ENCODE results near the gene CNR2.

Gene CNR2

DNA sequence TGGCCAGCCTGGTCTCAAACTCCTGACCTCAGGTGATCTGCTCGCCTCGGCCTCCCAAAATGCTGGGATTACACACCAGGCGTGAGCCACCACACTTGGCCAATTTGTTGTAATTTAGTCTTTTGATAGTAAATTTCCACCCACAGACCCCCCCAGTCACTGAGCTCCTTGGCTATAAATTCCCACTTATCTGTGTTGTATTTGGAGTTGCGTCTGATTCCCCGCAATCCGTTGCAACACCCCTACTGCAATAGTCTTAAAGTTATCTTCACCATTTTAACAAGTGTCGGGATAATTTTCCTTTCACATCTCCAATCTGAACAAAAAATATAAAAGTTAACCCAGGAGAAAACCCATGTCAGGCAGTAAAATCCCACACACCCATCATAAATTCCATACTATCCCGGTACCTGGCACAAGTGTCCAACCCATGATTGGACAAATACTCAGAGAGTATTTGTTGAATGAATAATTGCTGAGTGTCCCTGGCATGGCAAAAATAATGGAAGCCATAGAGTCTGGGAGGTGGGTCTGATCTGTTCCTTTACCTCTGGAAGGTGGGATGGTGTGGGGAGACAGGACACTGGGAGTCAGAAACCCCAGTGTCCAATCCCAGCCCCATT, 9.3 kb upstream of the CNR2 start:
- Histone ChIP-seq H4K8ac (ENCODE audit: low read depth, low read length) (no peak overlapping the region), H3K9ac (ENCODE audit: low read length) (no peak overlapping the region), H4K5ac (ENCODE audit: low read length) (no peak overlapping the region), H3K4me3 (ENCODE audit: low read length) (no peak overlapping the region), H3K4ac (ENCODE audit: low read depth, low read length) (no peak overlapping the region), H3K4me2 (ENCODE audit: low read length) (no peak overlapping the region), H2BK15ac (replicated peaks; ENCODE audit: low read depth) (no peak overlapping the region), H3K79me1 (ENCODE audit: low read length) (no peaks in the 10 kb centered on the region), H2BK120ac (ENCODE audit: low read depth, low read length) (no peak overlapping the region), H3K18ac (ENCODE audit: low read length) (no peak overlapping the region), H2AK5ac (ENCODE audit: low read length) (no peak overlapping the region), H3K4me1 (ENCODE audit: control insufficient read depth, low read depth, low read length) (no peaks in the 10 kb centered on the region), H3K27ac (ENCODE audit: low read depth, low read length) (no peak overlapping the region), H3K27me3 (ENCODE audit: insufficient read depth, low read length, poor library complexity) (no peaks in the 10 kb centered on the region), H3K36me3 (ENCODE audit: control insufficient read depth, insufficient read depth, low read length) (no peaks in the 10 kb centered on the region), H3K79me2 (ENCODE audit: control insufficient read depth, insufficient read depth, low read length) (no peaks in the 10 kb centered on the region), H2BK5ac (ENCODE audit: low read length) (no peak overlapping the region), H3K23ac (ENCODE audit: low read length) (no peak overlapping the region), H3K56ac (ENCODE audit: low read length) (no peak overlapping the region)
- WGBS (ENCODE audit: extremely low coverage, insufficient coverage, low lambda C conversion rate), result no CpG with 5 or more reads among the region's 8 CpGs
- no peak for DNase-seq

GRCh38 chr1:23916209-23917131, 3.3 kb upstream of the CNR2 start:
- no peak overlapping the region for H3K9ac ChIP-seq (ENCODE audit: low read length)
- no peaks in the 10 kb centered on the region for H3K79me2 ChIP-seq (ENCODE audit: control insufficient read depth, insufficient read depth, low read length)
- WGBS (ENCODE audit: extremely low coverage, insufficient coverage, low lambda C conversion rate), result no CpG with 5 or more reads among the region's 12 CpGs
- H3K4ac ChIP-seq (ENCODE audit: low read depth, low read length), result no peak overlapping the region
- H3K4me2 ChIP-seq (ENCODE audit: low read length), result no peak overlapping the region
- no peak overlapping the region for H3K56ac ChIP-seq (ENCODE audit: low read length)
- no peak overlapping the region for H3K4me3 ChIP-seq (ENCODE audit: low read length)
- H3K36me3 ChIP-seq (ENCODE audit: control insufficient read depth, insufficient read depth, low read length), result no peaks in the 10 kb centered on the region
- H3K27ac ChIP-seq (ENCODE audit: low read depth, low read length), result no peak overlapping the region
- no peak overlapping the region for H2AK5ac ChIP-seq (ENCODE audit: low read length)
- DNase-seq, result peak; percentile 93
- no peak overlapping the region for H2BK5ac ChIP-seq (ENCODE audit: low read length)
- H4K8ac ChIP-seq (ENCODE audit: low read depth, low read length), result no peak overlapping the region
- no peak overlapping the region for H3K18ac ChIP-seq (ENCODE audit: low read length)
- no peak overlapping the region for H2BK120ac ChIP-seq (ENCODE audit: low read depth, low read length)
- no peak overlapping the region for H3K23ac ChIP-seq (ENCODE audit: low read length)
- no peak overlapping the region for H2BK15ac ChIP-seq (replicated peaks; ENCODE audit: low read depth)
- no peaks in the 10 kb centered on the region for H3K4me1 ChIP-seq (ENCODE audit: control insufficient read depth, low read depth, low read length)
- no peaks in the 10 kb centered on the region for H3K79me1 ChIP-seq (ENCODE audit: low read length)
- H3K27me3 ChIP-seq (ENCODE audit: insufficient read depth, low read length, poor library complexity), result no peaks in the 10 kb centered on the region
- peak overlapping the region; percentile 56 for H4K5ac ChIP-seq (ENCODE audit: low read length)

DNA sequence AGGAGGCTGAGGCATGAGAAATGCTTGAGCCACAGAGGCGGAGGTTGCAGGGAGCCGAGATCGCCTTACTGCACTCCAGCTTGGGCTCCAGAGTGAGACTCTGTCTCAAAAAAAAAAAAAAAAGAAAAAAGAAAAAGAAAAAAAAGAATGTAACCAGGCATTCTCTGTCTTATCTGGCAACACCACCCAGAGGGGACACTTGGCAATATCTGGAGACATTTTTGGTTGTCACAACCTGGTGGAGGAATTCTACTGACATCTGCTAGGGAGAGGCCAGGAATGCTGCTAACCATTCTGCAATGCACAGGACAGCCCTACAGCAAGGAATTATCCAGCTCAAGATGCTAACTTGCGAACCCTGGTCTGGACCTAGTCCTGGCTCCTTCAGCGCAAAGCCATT, 2.3 kb upstream of the CNR2 start:
- Histone ChIP-seq H4K5ac (ENCODE audit: low read length) (no peak overlapping the region), H3K4me3 (ENCODE audit: low read length) (no peak overlapping the region), H3K27me3 (ENCODE audit: insufficient read depth, low read length, poor library complexity) (no peaks in the 10 kb centered on the region), H3K4ac (ENCODE audit: low read depth, low read length) (no peak overlapping the region), H3K27ac (ENCODE audit: low read depth, low read length) (no peak overlapping the region), H3K56ac (ENCODE audit: low read length) (no peak overlapping the region), H2BK15ac (replicated peaks; ENCODE audit: low read depth) (no peak overlapping the region), H3K4me1 (ENCODE audit: control insufficient read depth, low read depth, low read length) (no peaks in the 10 kb centered on the region), H3K4me2 (ENCODE audit: low read length) (no peak overlapping the region), H3K79me2 (ENCODE audit: control insufficient read depth, insufficient read depth, low read length) (no peaks in the 10 kb centered on the region), H3K18ac (ENCODE audit: low read length) (no peak overlapping the region), H2BK5ac (ENCODE audit: low read length) (no peak overlapping the region), H4K8ac (ENCODE audit: low read depth, low read length) (no peak overlapping the region), H2BK120ac (ENCODE audit: low read depth, low read length) (no peak overlapping the region), H3K9ac (ENCODE audit: low read length) (no peak overlapping the region), H2AK5ac (ENCODE audit: low read length) (no peak overlapping the region), H3K79me1 (ENCODE audit: low read length) (no peaks in the 10 kb centered on the region), H3K36me3 (ENCODE audit: control insufficient read depth, insufficient read depth, low read length) (no peaks in the 10 kb centered on the region), H3K23ac (ENCODE audit: low read length) (no peak overlapping the region)
- WGBS (ENCODE audit: extremely low coverage, insufficient coverage, low lambda C conversion rate), result no CpG with 5 or more reads among the region's 5 CpGs
- no peak for DNase-seq

DNA sequence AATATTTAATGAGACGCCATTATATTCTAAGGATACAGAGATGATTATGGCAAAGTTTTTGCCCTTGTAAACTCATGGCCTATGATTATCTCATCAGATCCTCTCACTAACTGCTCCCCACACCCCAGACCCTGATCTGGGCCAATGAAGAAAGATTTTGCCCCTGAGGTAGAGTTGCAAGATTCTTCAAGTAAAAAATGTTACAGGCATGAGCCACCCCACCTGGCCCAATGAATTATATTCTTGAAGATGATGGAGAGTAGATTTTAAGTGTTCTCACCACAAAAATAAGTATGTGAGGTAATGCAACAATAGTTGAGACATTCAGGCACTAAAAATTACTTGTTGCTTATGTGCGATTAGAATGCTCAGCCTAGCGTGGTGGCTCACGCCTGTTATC, 1.8 kb upstream of the CNR2 start:
- DNase-seq, result no peak
- H3K4me3 ChIP-seq (ENCODE audit: low read length), result no peak overlapping the region
- no peak overlapping the region for H3K27ac ChIP-seq (ENCODE audit: low read depth, low read length)
- no CpG with 5 or more reads among the region's 4 CpGs for WGBS (ENCODE audit: extremely low coverage, insufficient coverage, low lambda C conversion rate)
- H2BK120ac ChIP-seq (ENCODE audit: low read depth, low read length), result no peak overlapping the region
- no peak overlapping the region for H3K56ac ChIP-seq (ENCODE audit: low read length)
- H3K79me1 ChIP-seq (ENCODE audit: low read length), result no peaks in the 10 kb centered on the region
- H3K27me3 ChIP-seq (ENCODE audit: insufficient read depth, low read length, poor library complexity), result no peaks in the 10 kb centered on the region
- no peak overlapping the region for H3K23ac ChIP-seq (ENCODE audit: low read length)
- no peak overlapping the region for H4K5ac ChIP-seq (ENCODE audit: low read length)
- H3K4ac ChIP-seq (ENCODE audit: low read depth, low read length), result no peak overlapping the region
- no peak overlapping the region for H3K4me2 ChIP-seq (ENCODE audit: low read length)
- H3K79me2 ChIP-seq (ENCODE audit: control insufficient read depth, insufficient read depth, low read length), result no peaks in the 10 kb centered on the region
- no peak overlapping the region for H4K8ac ChIP-seq (ENCODE audit: low read depth, low read length)
- H2BK15ac ChIP-seq (replicated peaks; ENCODE audit: low read depth), result no peak overlapping the region
- no peak overlapping the region for H3K18ac ChIP-seq (ENCODE audit: low read length)
- no peak overlapping the region for H2AK5ac ChIP-seq (ENCODE audit: low read length)
- no peaks in the 10 kb centered on the region for H3K4me1 ChIP-seq (ENCODE audit: control insufficient read depth, low read depth, low read length)
- no peaks in the 10 kb centered on the region for H3K36me3 ChIP-seq (ENCODE audit: control insufficient read depth, insufficient read depth, low read length)
- H2BK5ac ChIP-seq (ENCODE audit: low read length), result no peak overlapping the region
- H3K9ac ChIP-seq (ENCODE audit: low read length), result no peak overlapping the region

GRCh38 chr1:23911921-23912320, 1.2 kb downstream of the CNR2 start:
- no peaks in the 10 kb centered on the region for H3K36me3 ChIP-seq (ENCODE audit: control insufficient read depth, insufficient read depth, low read length)
- H3K4ac ChIP-seq (ENCODE audit: low read depth, low read length), result no peak overlapping the region
- no peak overlapping the region for H2BK15ac ChIP-seq (replicated peaks; ENCODE audit: low read depth)
- no peaks in the 10 kb centered on the region for H3K4me1 ChIP-seq (ENCODE audit: control insufficient read depth, low read depth, low read length)
- no peak overlapping the region for H2BK5ac ChIP-seq (ENCODE audit: low read length)
- H3K4me2 ChIP-seq (ENCODE audit: low read length), result no peak overlapping the region
- H3K79me1 ChIP-seq (ENCODE audit: low read length), result no peaks in the 10 kb centered on the region
- H3K27ac ChIP-seq (ENCODE audit: low read depth, low read length), result no peak overlapping the region
- H3K4me3 ChIP-seq (ENCODE audit: low read length), result no peak overlapping the region
- H3K18ac ChIP-seq (ENCODE audit: low read length), result no peak overlapping the region
- H4K8ac ChIP-seq (ENCODE audit: low read depth, low read length), result no peak overlapping the region
- H3K9ac ChIP-seq (ENCODE audit: low read length), result no peak overlapping the region
- WGBS (ENCODE audit: extremely low coverage, insufficient coverage, low lambda C conversion rate), result no CpG with 5 or more reads among the region's 8 CpGs
- DNase-seq, result no peak
- H3K27me3 ChIP-seq (ENCODE audit: insufficient read depth, low read length, poor library complexity), result no peaks in the 10 kb centered on the region
- no peak overlapping the region for H2BK120ac ChIP-seq (ENCODE audit: low read depth, low read length)
- no peak overlapping the region for H2AK5ac ChIP-seq (ENCODE audit: low read length)
- H3K23ac ChIP-seq (ENCODE audit: low read length), result no peak overlapping the region
- no peak overlapping the region for H4K5ac ChIP-seq (ENCODE audit: low read length)
- H3K56ac ChIP-seq (ENCODE audit: low read length), result no peak overlapping the region
- H3K79me2 ChIP-seq (ENCODE audit: control insufficient read depth, insufficient read depth, low read length), result no peaks in the 10 kb centered on the region

Data from mesendoderm (in vitro differentiated cells).